ENCODE measurements around the gene NUP93.

- TF ChIP-seq CTCF (IDR thresholded peaks at IDR 0.05 in 4 of 5, conservative IDR thresholded peaks at IDR 0.05 in 1 of 5) (no peak), POLR2A (IDR thresholded peaks at IDR 0.05) (no peak)
These were observed 144.9 kb downstream of the NUP93 start for GRCh38 chr16:56874800-56875199.
